Suprapubic skin (tissue), 4 donors: ENCODE measurements around the gene ZRSR2. TPM values are rescaled to one million over a fixed set of nuclear protein-coding genes. Genes with fewer than 3 reads are reported as not detected.

Experiments used
- DNase-seq, 2 donors: peaks; one replicate each; pipeline ENCODE4 v3.0.0-alpha.2; 2019; ENCODE audit warnings: low spot score in 2 of 2
- H3K27ac ChIP-seq: fragments of 200-600 bp; sonication (generic); one replicate; pipeline ENCODE4 v1.5.1; 2019
- H3K27me3 ChIP-seq: fragments of 200-600 bp; sonication (generic); one replicate; pipeline ENCODE4 v1.5.1; 2019
- H3K36me3 ChIP-seq: fragments of 200-600 bp; sonication (generic); one replicate; pipeline ENCODE4 v1.5.1; 2019
- H3K4me1 ChIP-seq: fragments of 200-600 bp; sonication (generic); one replicate; pipeline ENCODE4 v1.5.1; 2019
- H3K4me3 ChIP-seq: fragments of 200-600 bp; sonication (generic); one replicate; pipeline ENCODE4 v1.5.1; 2019; ENCODE audit warnings: mild to moderate bottlenecking
- H3K9me3 ChIP-seq: fragments of 200-600 bp; sonication (generic); one replicate; pipeline ENCODE4 v1.5.1; 2019
- EP300 ChIP-seq: sonication (generic); formaldehyde crosslinking; IDR thresholded peaks from one replicate; pipeline ENCODE4 v1.6.1; 2017; ENCODE audit warnings: antibody characterized with exemption
- POLR2A ChIP-seq, 2 donors: fragments of 450-650 bp; IDR thresholded peaks; one replicate each; pipeline ENCODE4 v1.6.1; 2017; ENCODE audit warnings: antibody characterized with exemption in 2 of 2, mild to moderate bottlenecking in 2 of 2, moderate library complexity in 2 of 2
- POLR2AphosphoS5 ChIP-seq, 3 donors: sonication (generic); formaldehyde crosslinking; IDR thresholded peaks; one replicate each; pipeline ENCODE4 v1.6.1; 2017; ENCODE audit warnings: antibody characterized with exemption in 3 of 3
- WGBS: methylation state at CpG from one replicate; pipeline ENCODE4 v1.1.5; 2018; 5-methylcytosine and 5-hydroxymethylcytosine counted together
- total RNA-seq, 4 donors: library from RNA; depleted of rRNA; stranded (reverse); fragments of >200 nt; gene quantifications; one replicate each; pipeline ENCODE4 v1.1.0, GENCODE V29; 2016
- TF ChIP-seq, protein P1 (sequence below), 2 donors: fragments of 200-600 bp in 1 of 2; fragments of 450-650 bp in 1 of 2; sonication (generic) in 1 of 2; IDR thresholded peaks; one replicate each; pipeline ENCODE4 v1.5.1; 2016 to 2019; ENCODE audit warnings: antibody characterized with exemption in 2 of 2, mild to moderate bottlenecking in 1 of 2, moderate library complexity in 1 of 2

The ZRSR2 gene
- total RNA-seq, 4 donors from 2014 or later: 2.3 to 11.5 (median 6.1) TPM

DNA sequence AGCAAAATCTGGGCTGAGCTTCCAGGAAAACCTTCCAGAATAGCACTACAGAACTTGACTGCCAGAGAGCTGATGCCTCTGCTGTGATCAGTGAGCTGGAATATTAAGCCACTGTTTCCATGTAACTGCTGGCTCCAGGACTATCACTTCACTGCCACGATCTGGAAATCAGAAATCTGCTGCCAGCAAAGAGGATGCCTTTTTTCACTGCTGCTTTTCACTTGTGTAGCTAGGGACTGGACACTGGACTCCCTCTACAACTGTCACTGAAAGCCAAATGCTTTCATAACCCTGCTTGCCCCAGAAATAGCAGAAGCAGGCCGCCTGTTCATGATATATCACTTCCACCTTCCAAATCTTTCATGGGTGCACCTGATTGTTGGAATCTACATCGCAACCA, 73.7 kb downstream of the ZRSR2 start:
- no peak overlapping the region for H3K27ac ChIP-seq
- no peak for TF ChIP-seq EP300
- TF ChIP-seq POLR2A (IDR thresholded peaks at IDR 0.05): no peak
- no peak for TF ChIP-seq POLR2AphosphoS5 (IDR thresholded peaks at IDR 0.05)
- TF ChIP-seq, protein P1, sequence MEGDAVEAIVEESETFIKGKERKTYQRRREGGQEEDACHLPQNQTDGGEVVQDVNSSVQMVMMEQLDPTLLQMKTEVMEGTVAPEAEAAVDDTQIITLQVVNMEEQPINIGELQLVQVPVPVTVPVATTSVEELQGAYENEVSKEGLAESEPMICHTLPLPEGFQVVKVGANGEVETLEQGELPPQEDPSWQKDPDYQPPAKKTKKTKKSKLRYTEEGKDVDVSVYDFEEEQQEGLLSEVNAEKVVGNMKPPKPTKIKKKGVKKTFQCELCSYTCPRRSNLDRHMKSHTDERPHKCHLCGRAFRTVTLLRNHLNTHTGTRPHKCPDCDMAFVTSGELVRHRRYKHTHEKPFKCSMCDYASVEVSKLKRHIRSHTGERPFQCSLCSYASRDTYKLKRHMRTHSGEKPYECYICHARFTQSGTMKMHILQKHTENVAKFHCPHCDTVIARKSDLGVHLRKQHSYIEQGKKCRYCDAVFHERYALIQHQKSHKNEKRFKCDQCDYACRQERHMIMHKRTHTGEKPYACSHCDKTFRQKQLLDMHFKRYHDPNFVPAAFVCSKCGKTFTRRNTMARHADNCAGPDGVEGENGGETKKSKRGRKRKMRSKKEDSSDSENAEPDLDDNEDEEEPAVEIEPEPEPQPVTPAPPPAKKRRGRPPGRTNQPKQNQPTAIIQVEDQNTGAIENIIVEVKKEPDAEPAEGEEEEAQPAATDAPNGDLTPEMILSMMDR (IDR thresholded peaks at IDR 0.05): no peak
- no peaks in the 10 kb centered on the region for H3K4me1 ChIP-seq
- H3K4me3 ChIP-seq: no peak overlapping the region
- no peaks in the 10 kb centered on the region for H3K36me3 ChIP-seq
- 57% methylated on average over 3 of the region's 3 CpGs for WGBS
- no peaks in the 10 kb centered on the region for H3K27me3 ChIP-seq
- H3K9me3 ChIP-seq: no peaks in the 10 kb centered on the region
- no peak for DNase-seq

DNA sequence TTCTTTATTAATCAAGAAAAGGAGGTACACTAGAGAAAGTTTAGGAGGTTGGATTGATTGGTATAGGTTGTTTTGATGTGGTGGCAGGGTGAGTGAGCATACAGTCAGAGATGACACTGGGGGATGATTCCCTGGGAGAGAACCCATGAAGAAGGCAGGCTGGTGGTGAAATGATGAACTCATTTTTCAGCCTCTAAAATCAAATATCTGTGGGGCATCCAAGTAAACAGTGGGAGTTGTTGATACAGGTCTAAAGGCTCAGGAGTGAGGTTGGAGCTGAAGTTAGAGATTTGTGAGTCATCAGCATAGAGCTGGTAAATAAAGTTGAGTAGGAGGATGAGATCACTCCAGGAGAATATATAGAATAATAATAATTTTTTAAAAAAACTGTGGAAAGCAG, 74.3 kb downstream of the ZRSR2 start:
- no peak for DNase-seq
- no peaks in the 10 kb centered on the region for H3K27me3 ChIP-seq
- no peaks in the 10 kb centered on the region for H3K9me3 ChIP-seq
- H3K4me1 ChIP-seq: no peaks in the 10 kb centered on the region
- H3K4me3 ChIP-seq: no peak overlapping the region
- no peaks in the 10 kb centered on the region for H3K36me3 ChIP-seq
- H3K27ac ChIP-seq: no peak overlapping the region
- no peak for TF ChIP-seq POLR2AphosphoS5 (IDR thresholded peaks at IDR 0.05)
- TF ChIP-seq POLR2A (IDR thresholded peaks at IDR 0.05): no peak

DNA sequence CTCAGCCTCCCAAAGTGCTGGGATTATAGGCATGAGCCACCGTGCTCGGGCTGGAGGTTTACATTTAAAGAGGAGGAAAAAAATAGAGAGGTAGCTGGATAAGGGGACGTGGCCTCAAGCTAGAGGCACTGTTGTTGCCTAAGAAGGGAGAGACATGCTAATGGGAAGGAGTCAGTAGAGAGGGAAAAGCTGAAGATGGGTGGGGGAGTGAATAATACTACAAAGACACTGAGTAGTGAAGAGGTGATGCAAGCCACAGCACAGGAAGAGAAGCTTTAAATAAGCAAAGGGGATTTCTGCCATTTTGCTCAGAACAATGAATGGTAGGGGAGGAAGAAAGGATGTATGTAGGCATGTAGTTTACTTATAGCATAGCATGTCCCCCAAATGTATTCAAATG, 75.9 kb downstream of the ZRSR2 start:
- Histone ChIP-seq H3K4me1 (no peaks in the 10 kb centered on the region), H3K9me3 (no peaks in the 10 kb centered on the region), H3K4me3 (no peak overlapping the region), H3K27me3 (no peaks in the 10 kb centered on the region), H3K36me3 (no peaks in the 10 kb centered on the region), H3K27ac (no peak overlapping the region)
- TF ChIP-seq POLR2AphosphoS5 (IDR thresholded peaks at IDR 0.05) (no peak), POLR2A (IDR thresholded peaks at IDR 0.05) (no peak), EP300 (no peak)
- TF ChIP-seq, protein P1 (IDR thresholded peaks at IDR 0.05): no peak
- 80% methylated on average over 3 of the region's 3 CpGs for WGBS
- no peak for DNase-seq

DNA sequence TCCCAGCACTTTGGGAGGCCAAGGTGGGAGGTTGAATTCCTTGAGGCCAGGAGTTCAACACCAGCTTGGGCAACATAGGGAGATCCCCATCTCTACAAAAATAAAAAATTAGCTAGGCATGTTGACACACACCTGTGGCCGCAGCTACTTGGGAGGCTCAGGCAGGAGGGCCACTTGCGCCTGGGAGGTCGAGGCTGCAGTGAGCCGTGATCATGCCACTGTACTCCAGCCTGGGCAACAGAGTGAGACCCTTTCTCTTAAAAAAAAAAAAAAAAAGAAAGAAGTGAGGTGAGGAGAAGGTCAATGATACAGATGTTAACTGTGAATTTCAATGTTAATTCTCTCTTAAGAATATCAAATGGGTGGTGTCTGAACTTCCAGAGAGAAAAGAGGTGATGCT, 79.4 kb downstream of the ZRSR2 start:
- Histone ChIP-seq H3K4me1 (no peaks in the 10 kb centered on the region), H3K27me3 (no peaks in the 10 kb centered on the region), H3K36me3 (no peaks in the 10 kb centered on the region), H3K9me3 (no peaks in the 10 kb centered on the region), H3K27ac (no peak overlapping the region), H3K4me3 (no peak overlapping the region)
- WGBS: 97% methylated on average over 4 of the region's 4 CpGs
- DNase-seq: no peak
- TF ChIP-seq EP300: no peak

DNA sequence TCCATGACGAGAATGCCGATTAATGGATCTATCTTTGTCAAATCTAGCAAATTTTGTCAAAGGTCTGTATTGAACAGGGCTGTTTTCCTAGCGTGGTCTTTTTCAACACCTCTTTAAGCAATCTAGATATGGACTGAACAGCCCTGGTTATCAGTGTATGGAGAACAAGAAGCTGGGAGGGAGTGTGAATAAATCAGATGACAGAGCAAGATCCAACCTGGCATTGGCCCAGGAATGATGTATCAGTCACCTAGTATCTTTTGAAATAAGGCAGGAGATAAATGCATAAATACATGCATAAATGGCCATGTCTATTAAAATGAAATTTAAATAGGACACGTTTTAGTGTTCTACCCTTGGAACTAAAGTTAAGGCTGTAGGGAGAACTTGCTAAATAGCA, 80.0 kb downstream of the ZRSR2 start:
- Histone ChIP-seq H3K36me3 (no peaks in the 10 kb centered on the region), H3K4me1 (no peaks in the 10 kb centered on the region), H3K4me3 (no peak overlapping the region), H3K9me3 (no peaks in the 10 kb centered on the region), H3K27ac (no peak overlapping the region), H3K27me3 (no peaks in the 10 kb centered on the region)
- TF ChIP-seq, protein P1 (IDR thresholded peaks at IDR 0.05): no peak
- TF ChIP-seq EP300 (no peak), POLR2AphosphoS5 (IDR thresholded peaks at IDR 0.05) (no peak), POLR2A (IDR thresholded peaks at IDR 0.05) (no peak)
- 63% methylated on average over 4 of the region's 4 CpGs for WGBS
- DNase-seq: no peak

Other genes starting within 250 kb of the ZRSR2 start
- under 1 TPM; 0.49 to 0.97 (median 0.85) TPM for gene ACE2, start 189.5 kb upstream of the ZRSR2 start, total RNA-seq
- gene CLTRN, start 125.7 kb upstream of the ZRSR2 start, total RNA-seq: under 1 TPM in 2 of 4 donors, not detected in 2; 0.48 to 0.51 TPM
- 10 to 100 TPM in 1 of 4 donors, 1 to 10 TPM in 3; 6.8 to 32.3 (median 7.9) TPM for gene CA5B, start 52.2 kb upstream of the ZRSR2 start, total RNA-seq
- gene AP1S2, start 64.3 kb downstream of the ZRSR2 start, total RNA-seq: 10 to 100 TPM; 15.8 to 32.5 (median 19.5) TPM